K562 treated with DMSO at 1 percent for 4 hours (cell line): ENCODE data around the gene HSPB8. TPM values are rescaled to one million over a fixed set of nuclear protein-coding genes. Genes with fewer than 3 reads are reported as not detected.

Experiments
- total RNA-seq: library from RNA; unstranded; fragments of 300-600 nt; gene quantifications from 2 replicates; pipeline ENCODE4 v1.2.3, GENCODE V29; 2022; ENCODE audit not compliant: insufficient read depth

Gene HSPB8
- total RNA-seq = not detected in 2 replicates

DNA sequence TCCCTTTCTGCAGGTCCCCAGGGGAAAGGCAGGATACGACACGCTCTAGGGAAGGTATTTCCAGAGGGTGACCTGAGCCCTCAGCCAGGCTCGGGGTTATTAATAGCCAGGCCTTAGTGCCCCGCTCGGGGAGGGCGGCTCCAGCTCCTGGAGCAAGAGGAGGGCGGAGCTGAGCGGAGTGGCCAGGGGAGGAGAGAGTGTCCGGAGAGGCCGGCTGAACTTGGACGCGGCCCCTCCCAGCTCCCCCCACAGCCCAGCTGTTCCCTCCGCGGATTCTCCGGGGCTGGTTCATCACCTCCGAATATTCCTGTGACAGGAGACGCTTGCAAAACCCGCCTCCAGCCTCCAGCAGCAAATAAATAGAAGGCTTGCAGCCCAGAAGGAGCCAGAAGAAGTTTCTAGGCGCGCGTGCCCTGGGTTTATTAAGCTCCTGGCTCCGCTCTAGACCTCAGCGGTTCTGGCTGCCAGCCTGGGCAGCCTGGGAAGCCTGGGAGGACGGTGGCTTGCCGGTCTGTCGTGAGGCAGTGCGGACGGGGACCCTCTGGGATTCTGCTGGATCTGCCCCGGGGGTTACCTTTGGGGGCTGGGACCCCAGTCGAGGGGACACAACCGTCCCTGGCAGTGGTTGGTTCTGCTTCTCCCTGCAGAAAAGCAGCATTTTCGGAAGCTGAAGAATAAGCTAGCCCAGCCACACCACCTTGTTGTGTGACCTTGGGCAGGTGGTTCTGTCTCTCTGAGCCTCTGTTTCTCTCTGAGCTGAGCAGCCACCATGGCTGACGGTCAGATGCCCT is at the start of gene HSPB8:
Gene HSPB8, plus strand, starts transcription at position 388 of the 791 bp plus-strand sequence. Its CDS starts 382 bp downstream, at position 770.

Other genes starting within 250 kb of the HSPB8 start
- not detected in 2 replicates for gene SRRM4, start 197.4 kb upstream of the HSPB8 start, total RNA-seq
- gene CCDC60, start 155.8 kb downstream of the HSPB8 start, total RNA-seq = not detected in 2 replicates